ENCODE results near the gene BDH2.

GRCh38 chr4:103079621-103080020 lies 20.0 kb downstream of the BDH2 start:
- no peak for TF ChIP-seq POLR2AphosphoS5 (IDR thresholded peaks at IDR 0.05)
- TF ChIP-seq CTCF (IDR thresholded peaks at IDR 0.05) = no peak
- TF ChIP-seq POLR2A (IDR thresholded peaks at IDR 0.05) = no peak
- no peak for TF ChIP-seq EP300 (IDR thresholded peaks at IDR 0.05)

Measured in upper lobe of left lung (tissue), 4 donors.